K562 (cell line): Measurements from ENCODE around the gene PARD6B. TPM values are rescaled to one million over a fixed set of nuclear protein-coding genes. Genes with fewer than 3 reads are reported as not detected.
A peak's percentile ranks its signal among the peaks of the same experiment; 100 is the strongest.

ENCODE experiments used
- ATAC-seq: fragments of 200-7000 bp; cut with Tn5 transposase; 3 replicates; pipeline ENCODE4 v1.9.1; 2020; ENCODE audit warnings: moderate library complexity
- BruUV-seq: library from RNA; stranded (reverse); fragments of 400-500 nt; replicated peaks from 2 replicates; lab custom pipeline; 2021; lab: Mats Ljungman, UMichigan
- CTCF ChIA-PET: fragments of 300-600 bp; formaldehyde crosslinking; extraction: SDS; loops from one replicate; lab custom pipeline; 2021; ENCODE audit warnings: low intra/inter-chr PET ratio; lab: Yijun Ruan, JAX
- POLR2A ChIA-PET: fragments of 300-600, 350-650 bp; sonication (Branson Sonifier 250); formaldehyde crosslinking; extraction: SDS; loops from one replicate; lab custom pipeline; 2021; ENCODE audit warnings: antibody characterized with exemption, inconsistent platforms; lab: Yijun Ruan, JAX
- DNase-seq, 4 experiments: peaks; one replicate each; pipeline versions ENCODE4 v3.0.0 to v3.0.0-alpha.2; 2011 to 2018; ENCODE audit warnings: low spot score in 3 of 4, mixed read lengths in 3 of 4; ENCODE audit errors: extremely low read depth in 1 of 4
- FAIRE-seq: peaks from 2 replicates; lab custom pipeline; 2011; peaks lifted over from hg19 to GRCh38; lab: Jason Lieb, UNC
- H2AFZ ChIP-seq: 2 replicates; pipeline ENCODE4 v1.6.0; 2011; ENCODE audit warnings: low read depth, low read length, control low read depth, inconsistent platforms
- H3K27ac ChIP-seq: fragments of 200-600 bp; 3 replicates; pipeline ENCODE4 v1.8.0; 2011; ENCODE audit warnings: low read depth, mild to moderate bottlenecking, control low read depth, inconsistent platforms, low read length, moderate library complexity, mixed read lengths; ENCODE audit errors: extremely low read depth
- H3K27me3 ChIP-seq, 2 experiments: fragments of 300-600 bp in 1 of 2; 2 replicates in 1 of 2; 3 replicates in 1 of 2; pipeline versions ENCODE4 v1.6.0 to v1.8.0; 2011; ENCODE audit warnings: inconsistent platforms in 2 of 2, low read length in 2 of 2, mild to moderate bottlenecking in 1 of 2, mixed read lengths in 1 of 2, moderate library complexity in 1 of 2; ENCODE audit not compliant: control insufficient read depth in 2 of 2, insufficient read depth in 2 of 2
- H3K36me3 ChIP-seq: fragments of 300-600 bp; 3 replicates; pipeline ENCODE4 v1.8.0; 2011; ENCODE audit warnings: mild to moderate bottlenecking, low read length, inconsistent platforms; ENCODE audit not compliant: control insufficient read depth, insufficient read depth
- H3K4me1 ChIP-seq, 2 experiments: fragments of 200-600 bp in 1 of 2; replicated peaks in 1 of 2; 2 replicates in 1 of 2; 3 replicates in 1 of 2; pipeline versions ENCODE4 v1.5.1 to v1.8.0; 2011; ENCODE audit warnings: inconsistent platforms in 2 of 2, low read length in 2 of 2, mild to moderate bottlenecking in 1 of 2, mixed read lengths in 1 of 2, moderate library complexity in 1 of 2; ENCODE audit not compliant: control insufficient read depth in 2 of 2, insufficient read depth in 2 of 2
- H3K4me2 ChIP-seq: 2 replicates; pipeline ENCODE4 v1.6.1; 2011; ENCODE audit warnings: low read length, control low read depth, inconsistent platforms, mixed read lengths; ENCODE audit not compliant: insufficient read depth
- H3K4me3 ChIP-seq: fragments of 200-600 bp; sonication (generic), shearing (Covaris generic); 2 replicates; pipeline ENCODE4 v1.5.1; 2016; ENCODE audit warnings: control low read depth, inconsistent platforms
- H3K79me2 ChIP-seq: fragments of 200-600 bp; 3 replicates; pipeline ENCODE4 v1.8.0; 2011; ENCODE audit warnings: low read length, inconsistent platforms; ENCODE audit not compliant: control insufficient read depth, insufficient read depth
- H3K9ac ChIP-seq, 2 experiments: 2 replicates each; pipeline versions ENCODE4 v1.6.0 to v1.6.1; 2011; ENCODE audit warnings: low read depth in 2 of 2, low read length in 2 of 2, control low read depth in 1 of 2, inconsistent platforms in 1 of 2, mild to moderate bottlenecking in 1 of 2, mixed read lengths in 1 of 2; ENCODE audit not compliant: insufficient read depth in 1 of 2
- H3K9me1 ChIP-seq: one replicate; pipeline ENCODE4 v1.6.0; 2011; ENCODE audit warnings: inconsistent platforms, mild to moderate bottlenecking, low read length, moderate library complexity; ENCODE audit not compliant: control insufficient read depth, insufficient read depth
- H3K9me3 ChIP-seq: replicated peaks from 2 replicates; pipeline ENCODE4 v1.5.1; 2011; ENCODE audit warnings: low read depth, low read length, inconsistent platforms; ENCODE audit not compliant: control insufficient read depth, insufficient read depth
- H4K20me1 ChIP-seq: replicated peaks from 2 replicates; pipeline ENCODE4 v1.6.1; 2011; ENCODE audit warnings: low read length, inconsistent platforms, mixed read lengths; ENCODE audit not compliant: control insufficient read depth, insufficient read depth
- EWSR1 ChIP-seq: fragments of 450-650 bp; IDR thresholded peaks from 2 replicates; pipeline ENCODE4 v1.6.1; 2018; ENCODE audit warnings: borderline replicate concordance, mild to moderate bottlenecking, low read depth, moderate library complexity; ENCODE audit not compliant: partially characterized antibody
- JUN ChIP-seq, 2 experiments: sonication (generic) in 1 of 2; formaldehyde crosslinking in 1 of 2; IDR thresholded peaks; 2 replicates each; pipeline versions ENCODE4 v1.6.1 to v1.8.0; 2012 to 2022; ENCODE audit warnings: borderline replicate concordance in 2 of 2, mild to moderate bottlenecking in 2 of 2, improper control_type of control experiment in 1 of 2, low read depth in 1 of 2, low read length in 1 of 2, missing genetic modification reagents in 1 of 2
- MAFF ChIP-seq: IDR thresholded peaks from 2 replicates; pipeline ENCODE4 v1.6.1; 2012; ENCODE audit warnings: low read length, improper control_type of control experiment
- PHF20 ChIP-seq: fragments of 450-650 bp; IDR thresholded peaks from 2 replicates; pipeline ENCODE4 v1.6.1; 2018; ENCODE audit not compliant: partially characterized antibody
- SAP30 ChIP-seq: fragments of 200-600 bp; sonication (generic); IDR thresholded peaks from 2 replicates; pipeline ENCODE4 v1.6.1; 2012; ENCODE audit warnings: borderline replicate concordance, low read depth, mild to moderate bottlenecking, moderate library complexity, low read length, control low read depth, inconsistent platforms; ENCODE audit not compliant: insufficient read depth, poor library complexity, severe bottlenecking
- STAT5A ChIP-seq: IDR thresholded peaks from 2 replicates; pipeline ENCODE4 v1.6.1; 2012; ENCODE audit warnings: low read length, inconsistent platforms, borderline replicate concordance
- WGBS: fragments of 100-300 bp; shearing (Covaris generic); methylation state at CpG from one replicate; pipeline ENCODE4 v1.1.6; 2016; ENCODE audit warnings: low coverage, mixed read lengths; ENCODE audit not compliant: insufficient coverage; ENCODE audit errors: missing lambda C conversion rate; 5-methylcytosine and 5-hydroxymethylcytosine counted together
- in situ Hi-C: fragments of 300-500 bp; cut with MboI; formaldehyde crosslinking; loops from 4 replicates; pipeline ENCODE4 v1.15.0; 2018; ENCODE audit warnings: inconsistent platforms, mixed read lengths
- intact Hi-C: fragments of 100-400 bp; cut with micrococcal nuclease; formaldehyde crosslinking; loops from 2 replicates; pipeline ENCODE4 v1.14.2; 2022
- polyA plus RNA-seq, 8 experiments: library from polyadenylated mRNA; depleted of rRNA in 4 of 8; stranded (reverse) in 5 of 8; unstranded in 3 of 8; fragments of >200 nt; fragmentation: Nextera tagmentation in 2 of 8; fragmentation: Illumina TruSeq in 1 of 8; extraction: Ambion mirVana in 2 of 8; extraction: Trizol in 1 of 8; gene quantifications; 2 replicates each; pipeline versions ENCODE4 v1.2.1 to v1.2.3, GENCODE V29; 2011 to 2014; ENCODE audit warnings: inconsistent platforms in 1 of 8, missing spikeins in 1 of 8
- total RNA-seq, 7 experiments: library from RNA; depleted of rRNA in 6 of 7; stranded (reverse); fragments of >200 nt in 6 of 7; fragmentation: Illumina TruSeq in 2 of 7; extraction: Trizol in 2 of 7; gene quantifications; 2 replicates each; pipeline versions ENCODE4 v1.2.1 to v1.2.3, GENCODE V29; 2011 to 2021; ENCODE audit warnings: low replicate concordance in 1 of 7
- TF ChIP-seq, protein P1 (sequence below), 3 experiments: fragments of 200-800 bp in 1 of 3; fragments of 250-450 bp in 1 of 3; fragments of 450-650 bp in 1 of 3; sonication (Bioruptor Pico) in 1 of 3; sonication (Bioruptor generic) in 1 of 3; formaldehyde crosslinking in 1 of 3; IDR thresholded peaks; 2 replicates each; pipeline versions ENCODE4 v1.6.1 to v1.8.0; 2016 to 2022; ENCODE audit warnings: mild to moderate bottlenecking in 2 of 3, missing genetic modification characterization in 2 of 3, missing compliant biosample characterization in 1 of 3, moderate library complexity in 1 of 3
- TF ChIP-seq, protein P2 (sequence below): fragments of 450-650 bp; formaldehyde crosslinking; IDR thresholded peaks from 2 replicates; pipeline ENCODE4 v1.4.0; 2020; ENCODE audit warnings: mild to moderate bottlenecking, moderate library complexity
- TF ChIP-seq, protein P3 (sequence below): IDR thresholded peaks from 3 replicates; pipeline ENCODE4 v1.6.1; 2011; ENCODE audit warnings: borderline replicate concordance, mild to moderate bottlenecking, moderate library complexity; ENCODE audit not compliant: insufficient read length; ENCODE audit errors: extremely low read depth
- TF ChIP-seq, protein P4 (sequence below): IDR thresholded peaks from 2 replicates; pipeline ENCODE4 v1.6.1; 2012; ENCODE audit warnings: low read depth, low read length, improper control_type of control experiment, borderline replicate concordance

PARD6B gene
- total and polyA plus RNA-seq, 9 of the 15 experiments (the other 6 are each of a cell fraction or from before 2014, with no cell fraction given): 1.7 to 12.3 (median 5.5) TPM

DNA sequence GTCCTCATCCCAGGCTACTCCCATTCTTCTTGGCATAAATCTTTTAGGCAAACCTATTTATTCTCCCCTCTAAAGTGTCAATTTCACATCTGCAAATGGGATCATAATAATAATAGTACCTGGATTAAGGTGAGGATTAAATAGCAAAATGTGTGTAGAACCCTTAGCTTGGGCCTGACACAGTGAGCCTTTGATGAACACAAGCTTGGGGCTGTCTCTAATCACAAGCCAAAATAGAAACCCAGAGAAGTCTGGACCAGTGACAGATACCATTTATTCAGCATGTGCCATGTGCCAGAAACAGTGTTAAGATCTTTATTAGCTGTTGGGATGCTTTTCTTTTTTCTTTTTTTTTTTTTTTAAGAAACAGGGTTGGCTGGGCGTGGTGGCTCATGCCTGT is 14.9 kb upstream of the PARD6B start:
- no peaks in the 10 kb centered on the region for H4K20me1 ChIP-seq
- no peak overlapping the region for H3K4me2 ChIP-seq
- no peak overlapping the region for H3K4me3 ChIP-seq
- in situ Hi-C loops: no loop called here
- ATAC-seq: no peak
- no peak overlapping the region for H3K9ac ChIP-seq
- no peaks in the 10 kb centered on the region for H3K36me3 ChIP-seq
- TF ChIP-seq JUN (IDR thresholded peaks at IDR 0.05; ENCODE audit: borderline replicate concordance, low read depth, low read length) (no peak), JUN (CRISPR knock-in tag; IDR thresholded peaks at IDR 0.05; ENCODE audit: borderline replicate concordance) (no peak), MAFF (no peak), STAT5A (no peak), SAP30 (no peak), PHF20 (no peak), EWSR1 (peak; percentile 68)
- TF ChIP-seq, protein P1, sequence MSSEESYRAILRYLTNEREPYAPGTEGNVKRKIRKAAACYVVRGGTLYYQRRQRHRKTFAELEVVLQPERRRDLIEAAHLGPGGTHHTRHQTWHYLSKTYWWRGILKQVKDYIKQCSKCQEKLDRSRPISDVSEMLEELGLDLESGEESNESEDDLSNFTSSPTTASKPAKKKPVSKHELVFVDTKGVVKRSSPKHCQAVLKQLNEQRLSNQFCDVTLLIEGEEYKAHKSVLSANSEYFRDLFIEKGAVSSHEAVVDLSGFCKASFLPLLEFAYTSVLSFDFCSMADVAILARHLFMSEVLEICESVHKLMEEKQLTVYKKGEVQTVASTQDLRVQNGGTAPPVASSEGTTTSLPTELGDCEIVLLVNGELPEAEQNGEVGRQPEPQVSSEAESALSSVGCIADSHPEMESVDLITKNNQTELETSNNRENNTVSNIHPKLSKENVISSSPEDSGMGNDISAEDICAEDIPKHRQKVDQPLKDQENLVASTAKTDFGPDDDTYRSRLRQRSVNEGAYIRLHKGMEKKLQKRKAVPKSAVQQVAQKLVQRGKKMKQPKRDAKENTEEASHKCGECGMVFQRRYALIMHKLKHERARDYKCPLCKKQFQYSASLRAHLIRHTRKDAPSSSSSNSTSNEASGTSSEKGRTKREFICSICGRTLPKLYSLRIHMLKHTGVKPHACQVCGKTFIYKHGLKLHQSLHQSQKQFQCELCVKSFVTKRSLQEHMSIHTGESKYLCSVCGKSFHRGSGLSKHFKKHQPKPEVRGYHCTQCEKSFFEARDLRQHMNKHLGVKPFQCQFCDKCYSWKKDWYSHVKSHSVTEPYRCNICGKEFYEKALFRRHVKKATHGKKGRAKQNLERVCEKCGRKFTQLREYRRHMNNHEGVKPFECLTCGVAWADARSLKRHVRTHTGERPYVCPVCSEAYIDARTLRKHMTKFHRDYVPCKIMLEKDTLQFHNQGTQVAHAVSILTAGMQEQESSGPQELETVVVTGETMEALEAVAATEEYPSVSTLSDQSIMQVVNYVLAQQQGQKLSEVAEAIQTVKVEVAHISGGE (CRISPR knock-in tag; IDR thresholded peaks at IDR 0.05): peak in 1 of 3 experiments; percentile 75; a peak in 2 of 6 replicates
- TF ChIP-seq, protein P2, sequence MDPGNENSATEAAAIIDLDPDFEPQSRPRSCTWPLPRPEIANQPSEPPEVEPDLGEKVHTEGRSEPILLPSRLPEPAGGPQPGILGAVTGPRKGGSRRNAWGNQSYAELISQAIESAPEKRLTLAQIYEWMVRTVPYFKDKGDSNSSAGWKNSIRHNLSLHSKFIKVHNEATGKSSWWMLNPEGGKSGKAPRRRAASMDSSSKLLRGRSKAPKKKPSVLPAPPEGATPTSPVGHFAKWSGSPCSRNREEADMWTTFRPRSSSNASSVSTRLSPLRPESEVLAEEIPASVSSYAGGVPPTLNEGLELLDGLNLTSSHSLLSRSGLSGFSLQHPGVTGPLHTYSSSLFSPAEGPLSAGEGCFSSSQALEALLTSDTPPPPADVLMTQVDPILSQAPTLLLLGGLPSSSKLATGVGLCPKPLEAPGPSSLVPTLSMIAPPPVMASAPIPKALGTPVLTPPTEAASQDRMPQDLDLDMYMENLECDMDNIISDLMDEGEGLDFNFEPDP (CRISPR knock-in tag): no peak
- TF ChIP-seq, protein P3, sequence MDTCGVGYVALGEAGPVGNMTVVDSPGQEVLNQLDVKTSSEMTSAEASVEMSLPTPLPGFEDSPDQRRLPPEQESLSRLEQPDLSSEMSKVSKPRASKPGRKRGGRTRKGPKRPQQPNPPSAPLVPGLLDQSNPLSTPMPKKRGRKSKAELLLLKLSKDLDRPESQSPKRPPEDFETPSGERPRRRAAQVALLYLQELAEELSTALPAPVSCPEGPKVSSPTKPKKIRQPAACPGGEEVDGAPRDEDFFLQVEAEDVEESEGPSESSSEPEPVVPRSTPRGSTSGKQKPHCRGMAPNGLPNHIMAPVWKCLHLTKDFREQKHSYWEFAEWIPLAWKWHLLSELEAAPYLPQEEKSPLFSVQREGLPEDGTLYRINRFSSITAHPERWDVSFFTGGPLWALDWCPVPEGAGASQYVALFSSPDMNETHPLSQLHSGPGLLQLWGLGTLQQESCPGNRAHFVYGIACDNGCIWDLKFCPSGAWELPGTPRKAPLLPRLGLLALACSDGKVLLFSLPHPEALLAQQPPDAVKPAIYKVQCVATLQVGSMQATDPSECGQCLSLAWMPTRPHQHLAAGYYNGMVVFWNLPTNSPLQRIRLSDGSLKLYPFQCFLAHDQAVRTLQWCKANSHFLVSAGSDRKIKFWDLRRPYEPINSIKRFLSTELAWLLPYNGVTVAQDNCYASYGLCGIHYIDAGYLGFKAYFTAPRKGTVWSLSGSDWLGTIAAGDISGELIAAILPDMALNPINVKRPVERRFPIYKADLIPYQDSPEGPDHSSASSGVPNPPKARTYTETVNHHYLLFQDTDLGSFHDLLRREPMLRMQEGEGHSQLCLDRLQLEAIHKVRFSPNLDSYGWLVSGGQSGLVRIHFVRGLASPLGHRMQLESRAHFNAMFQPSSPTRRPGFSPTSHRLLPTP: no peak
- TF ChIP-seq, protein P4, sequence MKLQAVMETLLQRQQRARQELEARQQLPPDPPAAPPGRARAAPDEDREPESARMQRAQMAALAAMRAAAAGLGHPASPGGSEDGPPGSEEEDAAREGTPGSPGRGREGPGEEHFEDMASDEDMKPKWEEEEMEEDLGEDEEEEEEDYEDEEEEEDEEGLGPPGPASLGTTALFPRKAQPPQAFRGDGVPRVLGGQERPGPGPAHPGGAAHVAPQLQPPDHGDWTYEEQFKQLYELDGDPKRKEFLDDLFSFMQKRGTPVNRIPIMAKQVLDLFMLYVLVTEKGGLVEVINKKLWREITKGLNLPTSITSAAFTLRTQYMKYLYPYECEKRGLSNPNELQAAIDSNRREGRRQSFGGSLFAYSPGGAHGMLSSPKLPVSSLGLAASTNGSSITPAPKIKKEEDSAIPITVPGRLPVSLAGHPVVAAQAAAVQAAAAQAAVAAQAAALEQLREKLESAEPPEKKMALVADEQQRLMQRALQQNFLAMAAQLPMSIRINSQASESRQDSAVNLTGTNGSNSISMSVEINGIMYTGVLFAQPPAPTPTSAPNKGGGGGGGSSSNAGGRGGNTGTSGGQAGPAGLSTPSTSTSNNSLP: no peak
- TF ChIP-seq, all 486 proteins: peak for 2
- Histone ChIP-seq H3K4me1 (peaks cover 4 to 12% of the 10 kb centered on the region in 2 experiments; a peak in 3 of 5 replicates), H2AFZ (no peak overlapping the region), H3K9me1 (no peaks in the 10 kb centered on the region), H3K27ac (no peak overlapping the region), H3K27me3 (no peaks in the 10 kb centered on the region), H3K9me3 (no peaks in the 10 kb centered on the region), H3K79me2 (no peaks in the 10 kb centered on the region)
- WGBS: 17% methylated on average over 1 of the region's 1 CpG
- no peak for FAIRE-seq
- CTCF ChIA-PET: interaction anchor here (0.6 kb wide), 1 partner anchor 85 kb away, joined by 3 read pairs; no protein-coding TSS in a partner anchor
- intact Hi-C loops: no loop called here
- BruUV-seq: no TSS peak
- POLR2A ChIA-PET: interaction anchor here (1.0 to 4.3 kb wide), 2 partner anchors 13 to 34 kb away, joined by 3 to 21 read pairs; partner anchors contain the start of gene PARD6B
- no peak for DNase-seq
